ENCODE results near the gene SMG7. TPM values are rescaled to one million over a fixed set of nuclear protein-coding genes. Genes with fewer than 3 reads are reported as not detected.

The SMG7 gene
- total RNA-seq, 1 experiment from 2014 or later = 65.2 TPM

GRCh38 chr1:183597656-183598347, 125.5 kb downstream of the SMG7 start:
- no peaks in the 10 kb centered on the region for H3K9me3 ChIP-seq (ENCODE audit: control insufficient read depth, insufficient read depth, low read depth, low read length)
- DNase-seq (ENCODE audit: low read depth, low spot score) (no peak), ATAC-seq (no peak)
- no peaks in the 10 kb centered on the region for H3K36me3 ChIP-seq (ENCODE audit: control insufficient read depth, insufficient read depth, low read length)
- in situ Hi-C loops (cut with HindIII; ENCODE audit: low pct_unique_long_range_greater_than_20kb, low sequenced_read_pairs) = no loop called here
- BruUV-seq (replicated peaks) = no TSS peak
- no peak for TF ChIP-seq TCF7L2 (IDR thresholded peaks at IDR 0.05; ENCODE audit: low read depth, low read length)
- TF ChIP-seq, protein P1, sequence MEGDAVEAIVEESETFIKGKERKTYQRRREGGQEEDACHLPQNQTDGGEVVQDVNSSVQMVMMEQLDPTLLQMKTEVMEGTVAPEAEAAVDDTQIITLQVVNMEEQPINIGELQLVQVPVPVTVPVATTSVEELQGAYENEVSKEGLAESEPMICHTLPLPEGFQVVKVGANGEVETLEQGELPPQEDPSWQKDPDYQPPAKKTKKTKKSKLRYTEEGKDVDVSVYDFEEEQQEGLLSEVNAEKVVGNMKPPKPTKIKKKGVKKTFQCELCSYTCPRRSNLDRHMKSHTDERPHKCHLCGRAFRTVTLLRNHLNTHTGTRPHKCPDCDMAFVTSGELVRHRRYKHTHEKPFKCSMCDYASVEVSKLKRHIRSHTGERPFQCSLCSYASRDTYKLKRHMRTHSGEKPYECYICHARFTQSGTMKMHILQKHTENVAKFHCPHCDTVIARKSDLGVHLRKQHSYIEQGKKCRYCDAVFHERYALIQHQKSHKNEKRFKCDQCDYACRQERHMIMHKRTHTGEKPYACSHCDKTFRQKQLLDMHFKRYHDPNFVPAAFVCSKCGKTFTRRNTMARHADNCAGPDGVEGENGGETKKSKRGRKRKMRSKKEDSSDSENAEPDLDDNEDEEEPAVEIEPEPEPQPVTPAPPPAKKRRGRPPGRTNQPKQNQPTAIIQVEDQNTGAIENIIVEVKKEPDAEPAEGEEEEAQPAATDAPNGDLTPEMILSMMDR (IDR thresholded peaks at IDR 0.05) = no peak
- no peak for TF ChIP-seq SIN3A (IDR thresholded peaks at IDR 0.05; ENCODE audit: borderline replicate concordance, insufficient read depth, low read depth, low read length)
- TF ChIP-seq, protein P2, sequence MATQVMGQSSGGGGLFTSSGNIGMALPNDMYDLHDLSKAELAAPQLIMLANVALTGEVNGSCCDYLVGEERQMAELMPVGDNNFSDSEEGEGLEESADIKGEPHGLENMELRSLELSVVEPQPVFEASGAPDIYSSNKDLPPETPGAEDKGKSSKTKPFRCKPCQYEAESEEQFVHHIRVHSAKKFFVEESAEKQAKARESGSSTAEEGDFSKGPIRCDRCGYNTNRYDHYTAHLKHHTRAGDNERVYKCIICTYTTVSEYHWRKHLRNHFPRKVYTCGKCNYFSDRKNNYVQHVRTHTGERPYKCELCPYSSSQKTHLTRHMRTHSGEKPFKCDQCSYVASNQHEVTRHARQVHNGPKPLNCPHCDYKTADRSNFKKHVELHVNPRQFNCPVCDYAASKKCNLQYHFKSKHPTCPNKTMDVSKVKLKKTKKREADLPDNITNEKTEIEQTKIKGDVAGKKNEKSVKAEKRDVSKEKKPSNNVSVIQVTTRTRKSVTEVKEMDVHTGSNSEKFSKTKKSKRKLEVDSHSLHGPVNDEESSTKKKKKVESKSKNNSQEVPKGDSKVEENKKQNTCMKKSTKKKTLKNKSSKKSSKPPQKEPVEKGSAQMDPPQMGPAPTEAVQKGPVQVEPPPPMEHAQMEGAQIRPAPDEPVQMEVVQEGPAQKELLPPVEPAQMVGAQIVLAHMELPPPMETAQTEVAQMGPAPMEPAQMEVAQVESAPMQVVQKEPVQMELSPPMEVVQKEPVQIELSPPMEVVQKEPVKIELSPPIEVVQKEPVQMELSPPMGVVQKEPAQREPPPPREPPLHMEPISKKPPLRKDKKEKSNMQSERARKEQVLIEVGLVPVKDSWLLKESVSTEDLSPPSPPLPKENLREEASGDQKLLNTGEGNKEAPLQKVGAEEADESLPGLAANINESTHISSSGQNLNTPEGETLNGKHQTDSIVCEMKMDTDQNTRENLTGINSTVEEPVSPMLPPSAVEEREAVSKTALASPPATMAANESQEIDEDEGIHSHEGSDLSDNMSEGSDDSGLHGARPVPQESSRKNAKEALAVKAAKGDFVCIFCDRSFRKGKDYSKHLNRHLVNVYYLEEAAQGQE (IDR thresholded peaks at IDR 0.05; ENCODE audit: insufficient read depth in 1 of 2, low read depth in 2 of 2, low read length in 1 of 2) = no peak
- TF ChIP-seq POLR2AphosphoS5 (IDR thresholded peaks at IDR 0.05; ENCODE audit: low read depth, low read length) = no peak
- H3K27ac ChIP-seq (ENCODE audit: low read length) = no peak overlapping the region
- H3K4me3 ChIP-seq (ENCODE audit: low read depth in 2 of 2, low read length in 2 of 2) = no peak overlapping the region
- intact Hi-C loops (cut with micrococcal nuclease; ENCODE audit: unreplicated experiment) = no loop called here
- no peaks in the 10 kb centered on the region for H3K4me1 ChIP-seq (ENCODE audit: control insufficient read depth, insufficient read depth, low read length)
- POLR2A ChIA-PET = no interaction called here
- H3K27me3 ChIP-seq (ENCODE audit: control insufficient read depth, insufficient read depth, low read length) = peaks cover 12% of the 10 kb centered on the region; the same call in 1 of the 2 replicates
- CTCF ChIA-PET = no interaction called here

DNA sequence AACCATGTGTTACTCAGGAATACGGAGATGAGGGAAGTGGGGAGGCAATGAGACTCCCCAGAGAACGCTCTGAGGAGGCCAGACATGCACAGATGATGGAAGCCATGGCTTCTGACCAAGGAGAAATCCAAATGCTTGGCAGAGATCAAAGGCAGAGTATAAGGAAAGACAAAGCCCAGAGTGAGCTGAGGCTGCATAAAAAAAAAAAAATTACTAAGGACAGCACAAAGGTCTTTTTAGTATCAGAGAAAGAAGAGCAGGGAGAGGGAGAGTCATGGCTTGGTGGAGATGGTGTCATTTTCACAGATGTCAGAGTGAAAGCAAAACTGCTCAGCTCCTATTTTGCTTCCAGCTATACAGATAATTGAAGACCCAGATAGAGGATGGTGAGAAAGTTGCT, 126.1 kb downstream of the SMG7 start:
- Histone ChIP-seq H3K27ac (ENCODE audit: low read length) (no peak overlapping the region), H3K36me3 (ENCODE audit: control insufficient read depth, insufficient read depth, low read length) (no peaks in the 10 kb centered on the region), H3K9me3 (ENCODE audit: control insufficient read depth, insufficient read depth, low read depth, low read length) (no peaks in the 10 kb centered on the region), H3K4me1 (ENCODE audit: control insufficient read depth, insufficient read depth, low read length) (no peaks in the 10 kb centered on the region), H3K27me3 (ENCODE audit: control insufficient read depth, insufficient read depth, low read length) (peaks cover 12% of the 10 kb centered on the region; the same call in 1 of the 2 replicates), H3K4me3 (ENCODE audit: low read depth in 2 of 2, low read length in 2 of 2) (no peak overlapping the region)
- DNase-seq (ENCODE audit: low read depth, low spot score) (no peak), ATAC-seq (no peak)
- BruUV-seq (replicated peaks) = no TSS peak
- in situ Hi-C loops (cut with HindIII; ENCODE audit: low pct_unique_long_range_greater_than_20kb, low sequenced_read_pairs) (no loop called here), intact Hi-C loops (cut with micrococcal nuclease; ENCODE audit: unreplicated experiment) (no loop called here)
- TF ChIP-seq, protein P2 (IDR thresholded peaks at IDR 0.05; ENCODE audit: insufficient read depth in 1 of 2, low read depth in 2 of 2, low read length in 1 of 2) = no peak
- no peak for TF ChIP-seq TCF7L2 (IDR thresholded peaks at IDR 0.05; ENCODE audit: low read depth, low read length)
- no peak for TF ChIP-seq POLR2AphosphoS5 (IDR thresholded peaks at IDR 0.05; ENCODE audit: low read depth, low read length)
- no peak for TF ChIP-seq SIN3A (IDR thresholded peaks at IDR 0.05; ENCODE audit: borderline replicate concordance, insufficient read depth, low read depth, low read length)
- TF ChIP-seq, protein P1 (IDR thresholded peaks at IDR 0.05) = no peak
- ChIA-PET POLR2A (no interaction called here), CTCF (no interaction called here)
